Ascending aorta (tissue), 2 donors: ENCODE results near the gene PACS2. TPM values are rescaled to one million over a fixed set of nuclear protein-coding genes. Genes with fewer than 3 reads are reported as not detected.
A peak's percentile ranks its signal among the peaks of the same experiment; 100 is the strongest.
"Not testable (repeated sequence)": the region's sequence is repeated elsewhere in the genome, so short reads cannot be mapped to it uniquely, and the experiment has no call there.

Source experiments
- DNase-seq, 2 donors: peaks; one replicate each; pipeline ENCODE4 v3.0.0-alpha.2; 2019; ENCODE audit warnings: low spot score in 2 of 2
- H3K27ac ChIP-seq, 2 donors: fragments of 200-600 bp; sonication (generic); one replicate each; pipeline ENCODE4 v1.5.1; 2016 to 2017; ENCODE audit warnings: mild to moderate bottlenecking in 1 of 2
- H3K27me3 ChIP-seq: fragments of 200-600 bp; sonication (generic); one replicate; pipeline ENCODE4 v1.5.1; 2017
- H3K36me3 ChIP-seq, 2 donors: fragments of 200-600 bp; sonication (generic); one replicate each; pipeline ENCODE4 v1.5.1; 2016
- H3K4me1 ChIP-seq, 2 donors: fragments of 200-600 bp; sonication (generic); one replicate each; pipeline ENCODE4 v1.5.1; 2016 to 2017; ENCODE audit warnings: mild to moderate bottlenecking in 1 of 2
- H3K4me3 ChIP-seq, 2 donors: fragments of 200-600 bp; sonication (generic); one replicate each; pipeline ENCODE4 v1.5.1; 2016 to 2017; ENCODE audit warnings: mild to moderate bottlenecking in 1 of 2
- H3K9me3 ChIP-seq, 2 donors: fragments of 200-600 bp; sonication (generic); one replicate each; pipeline ENCODE4 v1.5.1; 2016
- intact Hi-C: fragments of 100-400 bp; cut with DNase I; formaldehyde crosslinking; loops from one replicate; pipeline ENCODE4 v1.15.1; 2023
- total RNA-seq: library from RNA; depleted of rRNA; stranded (reverse); fragments of >200 nt; gene quantifications from one replicate; pipeline ENCODE4 v1.1.0, GENCODE V29; 2016
- TF ChIP-seq, protein P1 (sequence below), 3 experiments: fragments of 200-600 bp in 2 of 3; fragments of 450-650 bp in 1 of 3; sonication (generic) in 2 of 3; IDR thresholded peaks; one replicate each; pipeline ENCODE4 v1.5.1; 2016 to 2019; ENCODE audit warnings: antibody characterized with exemption in 3 of 3, mild to moderate bottlenecking in 1 of 3, moderate library complexity in 1 of 3

The PACS2 gene
- total RNA-seq, 1 donor from 2014 or later: 153 TPM

- intact Hi-C loops: no loop called here
- H3K9me3 ChIP-seq: no peaks in the 10 kb centered on the region
- no peak overlapping the region for H3K4me3 ChIP-seq
These were observed 41.9 kb upstream of the PACS2 start for GRCh38 chr14:105272623-105273022.

DNA sequence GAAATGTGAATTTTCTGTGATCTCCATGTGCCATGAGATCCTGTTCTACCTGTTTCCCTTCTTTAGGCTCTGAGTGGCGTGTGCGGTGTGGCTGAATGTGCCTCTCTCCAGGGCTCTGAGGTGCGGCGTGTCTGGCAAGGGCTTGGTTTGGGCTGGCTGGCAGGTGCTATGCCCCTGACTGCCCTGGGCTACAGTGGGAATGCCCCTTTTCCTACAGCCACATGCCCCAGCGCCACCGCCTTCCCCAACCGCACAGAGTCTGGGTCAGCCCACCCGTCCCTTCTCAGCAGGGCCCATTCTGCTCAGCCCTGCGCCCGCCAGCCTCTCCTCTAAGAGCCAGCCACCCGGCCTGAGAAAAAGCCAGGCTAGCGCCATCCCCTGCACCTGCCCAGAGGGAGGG lies 41.5 kb upstream of the PACS2 start:
- no peaks in the 10 kb centered on the region for H3K27me3 ChIP-seq
- H3K27ac ChIP-seq: no peak overlapping the region
- DNase-seq: no peak
- intact Hi-C loops: no loop called here
- H3K36me3 ChIP-seq: peaks cover 0 to 20% of the 10 kb centered on the region in 2 donors
- no peak overlapping the region for H3K4me3 ChIP-seq
- TF ChIP-seq, protein P1, sequence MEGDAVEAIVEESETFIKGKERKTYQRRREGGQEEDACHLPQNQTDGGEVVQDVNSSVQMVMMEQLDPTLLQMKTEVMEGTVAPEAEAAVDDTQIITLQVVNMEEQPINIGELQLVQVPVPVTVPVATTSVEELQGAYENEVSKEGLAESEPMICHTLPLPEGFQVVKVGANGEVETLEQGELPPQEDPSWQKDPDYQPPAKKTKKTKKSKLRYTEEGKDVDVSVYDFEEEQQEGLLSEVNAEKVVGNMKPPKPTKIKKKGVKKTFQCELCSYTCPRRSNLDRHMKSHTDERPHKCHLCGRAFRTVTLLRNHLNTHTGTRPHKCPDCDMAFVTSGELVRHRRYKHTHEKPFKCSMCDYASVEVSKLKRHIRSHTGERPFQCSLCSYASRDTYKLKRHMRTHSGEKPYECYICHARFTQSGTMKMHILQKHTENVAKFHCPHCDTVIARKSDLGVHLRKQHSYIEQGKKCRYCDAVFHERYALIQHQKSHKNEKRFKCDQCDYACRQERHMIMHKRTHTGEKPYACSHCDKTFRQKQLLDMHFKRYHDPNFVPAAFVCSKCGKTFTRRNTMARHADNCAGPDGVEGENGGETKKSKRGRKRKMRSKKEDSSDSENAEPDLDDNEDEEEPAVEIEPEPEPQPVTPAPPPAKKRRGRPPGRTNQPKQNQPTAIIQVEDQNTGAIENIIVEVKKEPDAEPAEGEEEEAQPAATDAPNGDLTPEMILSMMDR (IDR thresholded peaks at IDR 0.05): no peak
- no peaks in the 10 kb centered on the region for H3K9me3 ChIP-seq
- H3K4me1 ChIP-seq: no peaks in the 10 kb centered on the region

More at GRCh38 chr14:105272623-105273022, 41.9 kb upstream of the PACS2 start:
- no peak overlapping the region for H3K27ac ChIP-seq
- TF ChIP-seq, protein P1 (IDR thresholded peaks at IDR 0.05): no peak
- DNase-seq: no peak
- H3K27me3 ChIP-seq: no peaks in the 10 kb centered on the region
- no peaks in the 10 kb centered on the region for H3K4me1 ChIP-seq
- H3K36me3 ChIP-seq: peaks cover 0 to 20% of the 10 kb centered on the region in 2 donors

DNA sequence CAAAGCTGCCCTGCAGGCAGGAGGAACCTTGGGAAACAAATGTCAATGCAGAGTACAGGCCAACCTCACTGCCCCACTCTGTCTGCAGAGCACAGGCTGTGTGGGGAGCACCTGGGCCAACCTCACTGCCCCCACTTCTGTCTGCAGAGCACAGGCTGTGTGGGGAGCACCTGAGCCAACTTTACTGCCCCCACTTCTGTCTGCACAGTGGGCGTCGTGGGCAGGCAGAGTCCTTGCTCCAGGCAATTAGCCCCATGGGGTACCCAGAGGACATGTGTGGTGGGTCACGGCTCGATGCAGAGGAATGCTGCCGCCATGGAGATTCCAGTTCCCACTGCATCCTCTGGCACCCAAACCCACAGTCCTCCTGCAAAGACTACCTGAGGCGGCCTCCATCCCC lies 39.9 kb upstream of the PACS2 start:
- intact Hi-C loops: no loop called here
- Histone ChIP-seq H3K36me3 (peaks cover 0 to 12% of the 10 kb centered on the region in 2 donors), H3K4me1 (no peaks in the 10 kb centered on the region), H3K4me3 (no peak overlapping the region), H3K27ac (no peak overlapping the region), H3K9me3 (no peaks in the 10 kb centered on the region), H3K27me3 (no peaks in the 10 kb centered on the region)
- no peak for DNase-seq
- TF ChIP-seq, protein P1 (IDR thresholded peaks at IDR 0.05): no peak

DNA sequence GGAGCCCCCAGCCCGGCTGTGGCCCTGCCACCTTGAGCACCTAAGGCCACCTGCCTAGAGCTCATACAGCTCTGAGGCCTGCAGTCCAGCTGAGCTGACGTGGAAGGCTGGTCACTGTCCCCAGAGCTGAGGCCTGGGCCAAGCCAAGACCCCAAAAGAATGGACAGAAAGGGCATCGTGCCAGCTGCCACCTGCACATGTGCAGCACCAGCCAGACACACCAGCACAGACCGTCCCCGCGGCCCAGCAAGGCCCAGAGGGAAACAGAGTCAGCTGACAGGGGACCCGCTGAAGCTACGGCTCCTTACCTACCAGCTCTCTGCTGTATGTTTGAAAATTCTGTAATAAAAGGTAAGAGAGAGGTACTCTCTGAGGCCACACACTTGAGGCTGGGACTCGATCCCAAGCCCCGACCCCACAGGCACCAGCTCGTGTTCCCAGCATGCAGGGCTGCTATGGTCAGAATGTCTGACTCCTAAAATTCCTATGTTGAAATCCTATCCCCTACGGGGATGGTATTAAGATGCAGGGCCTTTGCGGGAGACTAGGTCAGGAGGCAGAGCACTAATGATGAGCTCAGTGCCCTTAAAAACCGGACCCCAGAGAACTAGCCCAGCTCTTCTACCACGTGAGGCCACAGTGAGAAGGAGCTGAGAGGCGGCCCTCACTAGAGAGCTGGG lies 39.1 kb upstream of the PACS2 start:
- no peaks in the 10 kb centered on the region for H3K9me3 ChIP-seq
- H3K4me3 ChIP-seq: no peak overlapping the region
- TF ChIP-seq, protein P1 (IDR thresholded peaks at IDR 0.05): no peak
- intact Hi-C loops: no loop called here
- no peak for DNase-seq
- peaks cover 2 to 11% of the 10 kb centered on the region in 2 donors for H3K36me3 ChIP-seq
- H3K4me1 ChIP-seq: no peaks in the 10 kb centered on the region
- peak overlapping the region in 1 of 2 donors; percentile 27 for H3K27ac ChIP-seq
- no peaks in the 10 kb centered on the region for H3K27me3 ChIP-seq

GRCh38 chr14:105277448-105277847 lies 37.1 kb upstream of the PACS2 start:
- intact Hi-C loops, DNase-seq, H3K27ac ChIP-seq, H3K4me1 ChIP-seq, H3K9me3 ChIP-seq, H3K27me3 ChIP-seq, H3K36me3 ChIP-seq, H3K4me3 ChIP-seq: not testable (repeated sequence)

DNA sequence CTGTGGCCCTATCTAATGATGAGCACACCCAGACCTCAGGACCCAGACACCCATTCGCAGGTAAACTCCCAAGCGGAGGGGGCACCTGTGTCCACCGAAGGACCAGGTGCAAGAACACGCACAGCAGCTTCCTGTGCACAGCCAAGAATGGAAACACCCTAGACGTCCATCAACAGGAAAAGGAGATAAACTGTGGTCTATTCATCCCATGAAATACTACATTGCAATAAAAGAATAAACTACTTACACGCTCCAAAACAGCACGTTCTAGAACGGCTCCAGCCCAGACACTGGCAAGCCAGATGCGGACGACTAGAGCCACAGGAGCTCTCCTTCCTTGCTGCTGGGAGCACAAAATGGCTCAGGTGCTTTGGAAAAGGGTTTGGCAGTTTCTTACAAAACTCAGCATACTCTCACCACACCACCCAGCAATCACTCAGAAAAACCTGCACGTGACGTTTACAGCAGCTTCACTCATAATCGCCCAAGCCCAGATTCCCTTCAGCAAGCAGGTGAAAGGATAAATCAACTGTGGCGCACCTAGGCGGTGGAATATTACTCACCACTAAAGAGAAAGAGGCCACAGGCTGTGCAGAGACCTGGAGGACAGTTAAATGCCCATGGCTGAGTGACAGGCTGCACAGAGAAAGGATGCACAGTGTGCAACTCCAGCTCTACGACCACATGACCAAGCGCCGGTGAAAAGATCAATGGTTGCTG lies 34.7 kb upstream of the PACS2 start:
- no peak for DNase-seq
- no peak overlapping the region for H3K27ac ChIP-seq
- H3K9me3 ChIP-seq: no peaks in the 10 kb centered on the region
- no peaks in the 10 kb centered on the region for H3K27me3 ChIP-seq
- TF ChIP-seq, protein P1 (IDR thresholded peaks at IDR 0.05): no peak
- peaks cover 0 to 4% of the 10 kb centered on the region in 2 donors for H3K4me1 ChIP-seq
- no peak overlapping the region for H3K4me3 ChIP-seq
- intact Hi-C loops: loop anchor here (2.0 kb wide), 1 partner anchor 77 kb away; no protein-coding TSS in a partner anchor
- peaks cover 4 to 8% of the 10 kb centered on the region in 2 donors for H3K36me3 ChIP-seq
